ENCODE results near the gene SLC25A12.

SLC25A12 gene

GRCh38 chr2:171832489-171832888 lies 61.6 kb downstream of the SLC25A12 start:
- Histone ChIP-seq H3K27me3 (ENCODE audit: control insufficient read depth in 3 of 3, insufficient read depth in 3 of 3, low read depth in 1 of 3, low read length in 3 of 3) (no peaks in the 10 kb centered on the region), H3K9me3 (replicated peaks in 1 of 2; ENCODE audit: control insufficient read depth in 2 of 2, insufficient read depth in 1 of 2, low read depth in 1 of 2, low read length in 2 of 2) (peaks cover 16 to 57% of the 10 kb centered on the region in 2 donors), H3K9ac (ENCODE audit: low read depth, low read length, poor library complexity) (no peak overlapping the region), H3K18ac (ENCODE audit: low read length) (no peak overlapping the region), H3K23ac (ENCODE audit: low read depth, low read length, poor library complexity) (no peak overlapping the region), H3K79me1 (ENCODE audit: low read depth, low read length) (no peaks in the 10 kb centered on the region), H2AK5ac (ENCODE audit: low read depth, low read length) (no peak overlapping the region), H3K4me2 (ENCODE audit: insufficient read depth, low read length, poor library complexity, severe bottlenecking) (no peak overlapping the region), H3K14ac (ENCODE audit: low read length) (no peak overlapping the region), H3K27ac (replicated peaks; ENCODE audit: low read length) (no peak overlapping the region), H2BK15ac (ENCODE audit: low read length) (no peak overlapping the region), H3K4ac (ENCODE audit: low read length) (no peak overlapping the region), H3K4me1 (ENCODE audit: control insufficient read depth in 2 of 2, insufficient read depth in 1 of 2, low read depth in 1 of 2, low read length in 2 of 2) (no peaks in the 10 kb centered on the region), H2BK5ac (ENCODE audit: low read length) (no peak overlapping the region), H2BK12ac (ENCODE audit: low read length) (no peak overlapping the region), H2AFZ (ENCODE audit: low read length) (no peak overlapping the region), H4K91ac (ENCODE audit: low read depth, low read length, poor library complexity) (no peak overlapping the region), H3K36me3 (replicated peaks in 1 of 2; ENCODE audit: control insufficient read depth in 2 of 2, insufficient read depth in 2 of 2, low read length in 2 of 2) (peaks cover 2 to 84% of the 10 kb centered on the region in 2 donors), H3K4me3 (ENCODE audit: low read length in 2 of 2) (no peak overlapping the region), H4K8ac (ENCODE audit: low read depth, low read length) (no peak overlapping the region), H2BK120ac (ENCODE audit: low read depth, low read length) (no peak overlapping the region)
- DNase-seq (ENCODE audit: low spot score): no peak

- Histone ChIP-seq H3K27me3 (ENCODE audit: control insufficient read depth in 3 of 3, insufficient read depth in 3 of 3, low read depth in 1 of 3, low read length in 3 of 3) (no peaks in the 10 kb centered on the region), H3K4me2 (ENCODE audit: insufficient read depth, low read length, poor library complexity, severe bottlenecking) (no peak overlapping the region), H3K27ac (replicated peaks; ENCODE audit: low read length) (no peak overlapping the region), H2BK120ac (ENCODE audit: low read depth, low read length) (no peak overlapping the region), H3K36me3 (replicated peaks in 1 of 2; ENCODE audit: control insufficient read depth in 2 of 2, insufficient read depth in 2 of 2, low read length in 2 of 2) (peaks cover 4 to 71% of the 10 kb centered on the region in 2 donors), H4K8ac (ENCODE audit: low read depth, low read length) (no peak overlapping the region), H2AFZ (ENCODE audit: low read length) (no peak overlapping the region), H3K14ac (ENCODE audit: low read length) (no peak overlapping the region), H2AK5ac (ENCODE audit: low read depth, low read length) (no peak overlapping the region), H3K79me1 (ENCODE audit: low read depth, low read length) (no peaks in the 10 kb centered on the region), H2BK15ac (ENCODE audit: low read length) (no peak overlapping the region), H3K9ac (ENCODE audit: low read depth, low read length, poor library complexity) (no peak overlapping the region), H3K4me3 (ENCODE audit: low read length in 2 of 2) (no peak overlapping the region), H3K23ac (ENCODE audit: low read depth, low read length, poor library complexity) (no peak overlapping the region), H2BK12ac (ENCODE audit: low read length) (no peak overlapping the region), H3K4ac (ENCODE audit: low read length) (no peak overlapping the region), H4K91ac (ENCODE audit: low read depth, low read length, poor library complexity) (no peak overlapping the region), H3K4me1 (ENCODE audit: control insufficient read depth in 2 of 2, insufficient read depth in 1 of 2, low read depth in 1 of 2, low read length in 2 of 2) (no peaks in the 10 kb centered on the region), H3K18ac (ENCODE audit: low read length) (no peak overlapping the region), H3K9me3 (replicated peaks in 1 of 2; ENCODE audit: control insufficient read depth in 2 of 2, insufficient read depth in 1 of 2, low read depth in 1 of 2, low read length in 2 of 2) (peaks cover 14 to 57% of the 10 kb centered on the region in 2 donors), H2BK5ac (ENCODE audit: low read length) (no peak overlapping the region)
- DNase-seq (ENCODE audit: low spot score): no peak
- WGBS, 2 donors (ENCODE audit: extremely low coverage in 2 of 2, insufficient read length in 2 of 2, insufficient replicate concordance in 1 of 2): no CpG with 5 or more reads among the region's 3 CpGs
These were observed 64.0 kb downstream of the SLC25A12 start for GRCh38 chr2:171830039-171830438.

- no peaks in the 10 kb centered on the region for H3K4me1 ChIP-seq (ENCODE audit: control insufficient read depth in 2 of 2, insufficient read depth in 1 of 2, low read depth in 1 of 2, low read length in 2 of 2)
- H3K4ac ChIP-seq (ENCODE audit: low read length): no peak overlapping the region
- peaks cover 0 to 2% (median 0%) of the 10 kb centered on the region in 3 experiments for H3K27me3 ChIP-seq (ENCODE audit: control insufficient read depth in 3 of 3, insufficient read depth in 3 of 3, low read depth in 1 of 3, low read length in 3 of 3)
- H3K36me3 ChIP-seq (replicated peaks in 1 of 2; ENCODE audit: control insufficient read depth in 2 of 2, insufficient read depth in 2 of 2, low read length in 2 of 2): peaks cover 2 to 17% of the 10 kb centered on the region in 2 donors
- no CpG with 5 or more reads among the region's 1 CpG for WGBS, 2 donors (ENCODE audit: extremely low coverage in 2 of 2, insufficient read length in 2 of 2, insufficient replicate concordance in 1 of 2)
- H4K8ac ChIP-seq (ENCODE audit: low read depth, low read length): no peak overlapping the region
- H3K23ac ChIP-seq (ENCODE audit: low read depth, low read length, poor library complexity): no peak overlapping the region
- H4K91ac ChIP-seq (ENCODE audit: low read depth, low read length, poor library complexity): no peak overlapping the region
- peaks cover 0 to 4% of the 10 kb centered on the region in 2 donors for H3K9me3 ChIP-seq (replicated peaks in 1 of 2; ENCODE audit: control insufficient read depth in 2 of 2, insufficient read depth in 1 of 2, low read depth in 1 of 2, low read length in 2 of 2)
- H2AFZ ChIP-seq (ENCODE audit: low read length): no peak overlapping the region
- H3K18ac ChIP-seq (ENCODE audit: low read length): no peak overlapping the region
- no peaks in the 10 kb centered on the region for H3K79me1 ChIP-seq (ENCODE audit: low read depth, low read length)
- H3K27ac ChIP-seq (replicated peaks; ENCODE audit: low read length): no peak overlapping the region
- no peak overlapping the region for H3K4me2 ChIP-seq (ENCODE audit: insufficient read depth, low read length, poor library complexity, severe bottlenecking)
- H3K4me3 ChIP-seq (ENCODE audit: low read length in 2 of 2): no peak overlapping the region
- no peak overlapping the region for H2BK5ac ChIP-seq (ENCODE audit: low read length)
- H3K9ac ChIP-seq (ENCODE audit: low read depth, low read length, poor library complexity): no peak overlapping the region
- no peak overlapping the region for H3K14ac ChIP-seq (ENCODE audit: low read length)
- no peak overlapping the region for H2BK15ac ChIP-seq (ENCODE audit: low read length)
- no peak overlapping the region for H2AK5ac ChIP-seq (ENCODE audit: low read depth, low read length)
- no peak overlapping the region for H2BK120ac ChIP-seq (ENCODE audit: low read depth, low read length)
- DNase-seq (ENCODE audit: low spot score): no peak
- no peak overlapping the region for H2BK12ac ChIP-seq (ENCODE audit: low read length)
These were observed 70.0 kb downstream of the SLC25A12 start for GRCh38 chr2:171824086-171824485.

- Histone ChIP-seq H3K27ac (replicated peaks; ENCODE audit: low read length) (no peak overlapping the region), H3K9me3 (replicated peaks in 1 of 2; ENCODE audit: control insufficient read depth in 2 of 2, insufficient read depth in 1 of 2, low read depth in 1 of 2, low read length in 2 of 2) (no peaks in the 10 kb centered on the region), H3K79me1 (ENCODE audit: low read depth, low read length) (no peaks in the 10 kb centered on the region), H3K4me1 (ENCODE audit: control insufficient read depth in 2 of 2, insufficient read depth in 1 of 2, low read depth in 1 of 2, low read length in 2 of 2) (no peaks in the 10 kb centered on the region), H4K91ac (ENCODE audit: low read depth, low read length, poor library complexity) (no peak overlapping the region), H3K4me2 (ENCODE audit: insufficient read depth, low read length, poor library complexity, severe bottlenecking) (no peak overlapping the region), H3K27me3 (ENCODE audit: control insufficient read depth in 3 of 3, insufficient read depth in 3 of 3, low read depth in 1 of 3, low read length in 3 of 3) (peaks cover 0 to 2% (median 0%) of the 10 kb centered on the region in 3 experiments), H2BK5ac (ENCODE audit: low read length) (no peak overlapping the region), H2BK12ac (ENCODE audit: low read length) (no peak overlapping the region), H3K4ac (ENCODE audit: low read length) (no peak overlapping the region), H3K18ac (ENCODE audit: low read length) (no peak overlapping the region), H3K14ac (ENCODE audit: low read length) (no peak overlapping the region), H3K36me3 (replicated peaks in 1 of 2; ENCODE audit: control insufficient read depth in 2 of 2, insufficient read depth in 2 of 2, low read length in 2 of 2) (peaks cover 2 to 14% of the 10 kb centered on the region in 2 donors), H2AFZ (ENCODE audit: low read length) (no peak overlapping the region), H3K23ac (ENCODE audit: low read depth, low read length, poor library complexity) (no peak overlapping the region), H2BK15ac (ENCODE audit: low read length) (no peak overlapping the region), H4K8ac (ENCODE audit: low read depth, low read length) (no peak overlapping the region), H2AK5ac (ENCODE audit: low read depth, low read length) (no peak overlapping the region), H3K9ac (ENCODE audit: low read depth, low read length, poor library complexity) (no peak overlapping the region), H3K4me3 (ENCODE audit: low read length in 2 of 2) (no peak overlapping the region), H2BK120ac (ENCODE audit: low read depth, low read length) (no peak overlapping the region)
- no CpG with 5 or more reads among the region's 1 CpG for WGBS, 2 donors (ENCODE audit: extremely low coverage in 2 of 2, insufficient read length in 2 of 2, insufficient replicate concordance in 1 of 2)
- DNase-seq (ENCODE audit: low spot score): no peak
These were observed 71.3 kb downstream of the SLC25A12 start for GRCh38 chr2:171822525-171823322.
